Stomach (tissue), 4 donors: ENCODE data around the gene NOC2L.

Source experiments
- POLR2AphosphoS5 ChIP-seq, 3 donors: sonication (generic); formaldehyde crosslinking; IDR thresholded peaks; one replicate each; pipeline ENCODE4 v1.6.1; 2016; ENCODE audit warnings: antibody characterized with exemption in 3 of 3
- TF ChIP-seq, protein P1 (sequence below), 7 experiments: fragments of 450-650 bp in 4 of 7; fragments of 200-600 bp in 3 of 7; sonication (generic) in 3 of 7; IDR thresholded peaks; one replicate each; pipeline ENCODE4 v1.5.1; 2016 to 2019; ENCODE audit warnings: antibody characterized with exemption in 7 of 7, control low read depth in 2 of 7, mild to moderate bottlenecking in 1 of 7

DNA sequence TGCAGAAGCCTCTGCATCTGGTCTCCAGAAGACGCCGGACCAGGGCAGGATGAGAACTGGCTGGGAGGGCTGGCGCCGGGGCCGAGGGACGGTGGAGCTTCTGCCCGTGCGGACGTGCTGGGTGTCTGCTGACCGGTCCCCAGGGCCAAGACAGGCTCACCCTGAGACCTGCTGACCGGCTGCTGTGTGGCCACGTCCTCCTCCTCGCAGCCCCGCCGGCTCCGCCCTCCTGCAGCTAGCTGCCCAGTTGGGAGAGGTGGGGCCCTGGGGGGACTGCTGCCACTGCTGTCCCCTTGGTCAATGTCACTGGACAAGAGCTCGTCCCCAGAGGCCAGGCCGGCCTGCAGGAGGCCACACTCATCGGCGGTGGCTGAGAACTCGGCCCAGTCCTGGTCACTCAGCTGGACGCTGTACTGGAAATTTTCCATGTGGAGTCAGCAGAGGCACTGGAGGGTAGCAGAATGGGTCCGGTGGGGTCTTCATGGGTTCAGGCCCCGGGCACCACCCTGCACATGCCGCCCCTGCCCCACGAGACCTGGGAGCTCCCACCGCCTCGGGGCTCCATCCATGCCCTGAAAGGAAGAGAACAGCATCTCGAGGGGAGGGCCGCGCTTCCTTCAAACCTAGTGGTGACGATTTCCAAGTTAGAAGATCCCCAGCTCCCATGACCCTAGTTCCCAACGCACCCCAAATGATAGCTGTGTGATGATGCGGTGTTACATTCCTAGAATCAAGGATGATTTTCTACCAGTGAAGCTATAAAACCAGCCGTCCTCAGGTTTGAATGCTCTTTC is 21.7 kb upstream of the NOC2L start:
- TF ChIP-seq, protein P1, sequence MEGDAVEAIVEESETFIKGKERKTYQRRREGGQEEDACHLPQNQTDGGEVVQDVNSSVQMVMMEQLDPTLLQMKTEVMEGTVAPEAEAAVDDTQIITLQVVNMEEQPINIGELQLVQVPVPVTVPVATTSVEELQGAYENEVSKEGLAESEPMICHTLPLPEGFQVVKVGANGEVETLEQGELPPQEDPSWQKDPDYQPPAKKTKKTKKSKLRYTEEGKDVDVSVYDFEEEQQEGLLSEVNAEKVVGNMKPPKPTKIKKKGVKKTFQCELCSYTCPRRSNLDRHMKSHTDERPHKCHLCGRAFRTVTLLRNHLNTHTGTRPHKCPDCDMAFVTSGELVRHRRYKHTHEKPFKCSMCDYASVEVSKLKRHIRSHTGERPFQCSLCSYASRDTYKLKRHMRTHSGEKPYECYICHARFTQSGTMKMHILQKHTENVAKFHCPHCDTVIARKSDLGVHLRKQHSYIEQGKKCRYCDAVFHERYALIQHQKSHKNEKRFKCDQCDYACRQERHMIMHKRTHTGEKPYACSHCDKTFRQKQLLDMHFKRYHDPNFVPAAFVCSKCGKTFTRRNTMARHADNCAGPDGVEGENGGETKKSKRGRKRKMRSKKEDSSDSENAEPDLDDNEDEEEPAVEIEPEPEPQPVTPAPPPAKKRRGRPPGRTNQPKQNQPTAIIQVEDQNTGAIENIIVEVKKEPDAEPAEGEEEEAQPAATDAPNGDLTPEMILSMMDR (IDR thresholded peaks at IDR 0.05) = no peak
- TF ChIP-seq POLR2AphosphoS5 (IDR thresholded peaks at IDR 0.05) = no peak
